HG02623 (cell line): ENCODE results near the gene RNFT1.
"Not testable (repeated sequence)": the region's sequence is repeated elsewhere in the genome, so short reads cannot be mapped to it uniquely, and the experiment has no call there.

Experiments
- ATAC-seq: cut with Tn5 transposase; IDR thresholded peaks from one replicate; pipeline ENCODE4 v1.9.1; 2021; ENCODE audit warnings: moderate library complexity; ENCODE audit not compliant: unreplicated experiment

RNFT1 gene

GRCh38 chr17:59930768-59931167 lies 33.8 kb downstream of the RNFT1 start:
- ATAC-seq = not testable (repeated sequence)

DNA sequence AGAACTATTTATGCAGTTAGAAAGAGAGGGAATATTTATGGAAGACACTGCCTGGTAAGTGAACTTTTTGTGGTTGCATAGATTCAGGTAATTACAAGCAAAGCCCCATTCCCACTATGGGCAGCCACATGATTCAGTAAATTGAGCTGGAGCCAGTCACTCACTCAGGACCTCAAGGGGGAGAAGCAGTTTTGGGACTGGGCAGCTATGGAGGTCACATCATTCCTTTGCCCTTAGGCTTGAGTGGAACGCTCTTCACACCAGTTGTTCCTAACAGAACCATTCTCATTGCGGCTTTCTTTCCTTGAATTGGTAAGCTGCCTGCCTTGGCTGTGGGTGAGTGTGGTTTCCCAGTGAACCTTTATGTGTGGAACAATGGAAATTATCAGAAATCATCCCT lies 34.4 kb downstream of the RNFT1 start:
- ATAC-seq = not testable (repeated sequence)

DNA sequence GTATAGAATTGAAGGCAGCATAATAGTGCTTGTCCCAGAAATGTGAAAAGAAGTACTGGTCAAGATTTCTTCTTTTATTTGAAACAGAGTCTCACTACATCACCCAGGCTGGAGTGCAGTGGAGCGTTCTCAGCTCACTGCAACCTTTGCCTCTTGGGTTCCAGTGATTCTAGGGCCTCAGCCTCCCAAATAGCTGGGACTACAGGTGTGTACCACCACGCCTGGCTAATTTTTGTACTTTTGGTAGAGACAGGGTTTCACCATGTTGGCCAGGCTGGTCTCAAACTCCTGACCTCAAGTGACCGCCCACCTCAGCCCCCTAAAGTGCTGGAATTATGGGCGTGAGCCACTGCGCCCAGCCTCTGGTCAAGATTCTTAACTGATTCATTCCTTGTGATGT lies 43.9 kb downstream of the RNFT1 start:
- not testable (repeated sequence) for ATAC-seq

GRCh38 chr17:59916446-59916845 lies 48.1 kb downstream of the RNFT1 start:
- ATAC-seq = no peak

DNA sequence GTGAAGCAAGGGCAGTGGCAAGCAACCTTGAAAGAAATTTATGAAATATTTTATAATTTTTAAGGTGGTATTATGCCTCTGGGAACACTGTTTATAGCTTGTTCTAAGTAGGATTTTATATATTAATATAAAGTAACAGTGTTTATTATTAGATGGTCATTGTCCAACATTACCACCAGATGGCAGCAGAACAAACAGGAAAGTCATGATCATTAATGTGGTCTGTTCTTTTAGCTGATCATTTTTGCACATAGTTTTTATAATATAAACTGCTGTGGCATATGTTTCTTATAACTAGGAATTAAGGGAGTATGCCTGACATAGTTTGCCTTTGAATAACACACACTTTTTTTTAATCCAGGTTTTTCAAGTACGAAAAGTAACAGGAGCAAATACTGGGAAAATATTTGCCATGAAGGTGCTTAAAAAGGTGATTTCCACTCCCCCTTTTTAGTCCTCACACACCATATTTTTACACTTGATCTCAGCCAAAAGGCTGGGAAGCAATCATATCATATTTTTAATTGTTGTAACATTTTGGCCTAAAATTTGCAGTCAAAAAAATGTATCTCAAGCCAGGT lies 50.2 kb downstream of the RNFT1 start:
- no peak for ATAC-seq

DNA sequence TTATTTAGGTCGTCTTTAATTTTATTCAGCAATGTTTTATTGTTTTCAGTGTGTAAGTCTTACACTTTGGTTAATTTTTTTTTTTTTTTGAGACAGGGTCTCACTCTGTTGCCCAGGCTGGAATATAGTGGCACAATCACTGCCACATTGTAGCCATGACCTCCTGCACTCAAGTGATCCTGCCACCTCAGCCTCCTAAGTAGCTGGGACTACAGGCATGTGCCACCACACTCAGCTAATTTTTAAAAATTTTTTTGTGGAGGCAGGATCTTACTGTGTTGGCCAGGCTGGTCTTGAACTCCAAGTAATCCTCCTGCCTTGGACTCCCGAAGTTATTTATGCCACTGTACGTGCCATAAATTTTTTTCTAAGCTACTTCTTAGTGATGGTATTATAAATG lies 57.1 kb downstream of the RNFT1 start:
- ATAC-seq = no peak

DNA sequence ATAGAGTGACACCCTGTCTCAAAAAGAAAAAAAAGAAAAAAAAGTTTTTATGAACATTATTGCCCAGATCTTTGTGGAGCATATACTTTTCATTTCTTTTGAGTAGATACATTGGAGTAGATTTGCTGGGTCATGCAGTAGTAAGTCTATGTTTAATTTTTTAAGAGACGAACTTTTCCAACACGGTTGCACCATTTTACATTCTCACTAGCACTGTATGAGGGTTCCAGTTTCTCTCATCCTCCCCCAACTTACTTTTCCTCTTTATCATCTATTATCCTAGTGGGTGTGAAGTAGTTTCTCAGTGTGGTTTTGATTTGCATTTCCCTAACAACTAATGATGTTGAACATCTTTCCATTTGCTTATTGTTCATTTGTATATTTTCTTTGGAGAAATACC lies 61.1 kb downstream of the RNFT1 start:
- no peak for ATAC-seq
